GM12892 (cell line): Measurements from ENCODE around the gene ZBTB24.

Experiments
- POLR2A ChIP-seq: IDR thresholded peaks from 2 replicates; pipeline ENCODE4 v1.6.1; 2011; ENCODE audit warnings: low read depth, low read length, control low read depth
- POLR2AphosphoS5 ChIP-seq: IDR thresholded peaks from 2 replicates; pipeline ENCODE4 v1.6.1; 2011; ENCODE audit warnings: low read depth, low read length, control low read depth
- TAF1 ChIP-seq: IDR thresholded peaks from 2 replicates; pipeline ENCODE4 v1.6.1; 2011; ENCODE audit warnings: low read depth, mild to moderate bottlenecking, control low read depth, low read length, borderline replicate concordance

DNA sequence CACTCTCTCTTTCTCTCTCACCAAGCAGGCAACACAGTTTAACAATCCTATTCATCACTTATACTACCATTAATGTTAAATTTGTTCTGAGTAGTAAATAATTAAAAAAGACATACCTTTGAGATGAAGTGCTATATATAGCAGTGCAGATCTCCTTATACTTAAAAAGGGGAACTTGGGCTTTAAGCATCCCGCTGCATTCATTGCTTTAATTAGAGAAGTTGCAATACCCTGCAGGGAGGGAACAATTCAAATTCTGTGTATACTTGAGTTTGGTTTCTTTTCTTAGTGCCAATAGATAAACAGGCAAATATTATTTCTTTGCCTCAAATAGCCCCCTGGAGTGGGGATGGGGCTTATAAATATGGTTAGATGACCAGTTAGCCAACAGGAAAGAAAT lies 10.8 kb upstream of the ZBTB24 start:
- TF ChIP-seq POLR2A (no peak), POLR2AphosphoS5 (no peak), TAF1 (no peak)
